ENCODE results near the gene LRRC45. TPM values are rescaled to one million over a fixed set of nuclear protein-coding genes. Genes with fewer than 3 reads are reported as not detected.

The LRRC45 gene
- total RNA-seq, 1 donor from 2014 or later, result 39.4 TPM

DNA sequence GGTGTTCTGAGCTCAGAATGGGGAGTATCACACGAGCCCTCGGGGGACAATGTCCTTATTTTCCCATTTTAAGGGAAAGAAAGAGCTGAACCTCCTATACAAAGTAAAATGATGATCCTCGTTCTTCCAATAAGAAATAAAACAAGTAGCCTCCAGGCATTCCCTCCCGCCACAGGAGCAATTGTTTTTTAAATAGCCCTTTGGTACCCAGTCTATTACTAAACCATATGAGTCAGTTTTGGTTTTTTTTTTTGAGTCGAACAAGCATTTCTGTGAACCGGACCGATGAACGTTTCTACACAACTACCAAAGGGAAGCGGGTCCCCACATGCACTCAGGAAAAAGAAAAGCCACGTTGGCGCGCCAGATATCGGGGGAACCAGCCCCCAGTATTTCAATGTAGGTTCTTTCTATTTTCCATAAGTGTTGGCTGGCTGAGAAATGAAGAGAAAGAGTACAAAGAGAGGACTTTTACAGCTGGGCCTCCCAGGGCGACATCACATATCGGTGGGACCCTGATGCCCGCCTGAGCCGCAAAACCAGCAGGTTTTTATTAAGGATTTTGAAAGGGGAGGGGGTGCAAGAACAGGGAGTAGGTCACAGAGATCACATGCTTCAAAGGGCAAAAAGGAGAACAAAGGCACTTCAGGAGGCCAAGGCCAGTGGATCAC, 18.2 kb downstream of the LRRC45 start:
- Mint-ChIP-seq H3K9me3 (ENCODE audit: low read depth) (no peaks in the 10 kb centered on the region), H3K27ac (no peak overlapping the region), H3K36me3 (ENCODE audit: insufficient read depth) (no peaks in the 10 kb centered on the region), H3K4me3 (ENCODE audit: low read depth) (no peak overlapping the region), H3K27me3 (peaks cover 13% of the 10 kb centered on the region), H3K4me1 (ENCODE audit: low read depth) (peaks cover 3% of the 10 kb centered on the region)
- TF ChIP-seq, protein P1, sequence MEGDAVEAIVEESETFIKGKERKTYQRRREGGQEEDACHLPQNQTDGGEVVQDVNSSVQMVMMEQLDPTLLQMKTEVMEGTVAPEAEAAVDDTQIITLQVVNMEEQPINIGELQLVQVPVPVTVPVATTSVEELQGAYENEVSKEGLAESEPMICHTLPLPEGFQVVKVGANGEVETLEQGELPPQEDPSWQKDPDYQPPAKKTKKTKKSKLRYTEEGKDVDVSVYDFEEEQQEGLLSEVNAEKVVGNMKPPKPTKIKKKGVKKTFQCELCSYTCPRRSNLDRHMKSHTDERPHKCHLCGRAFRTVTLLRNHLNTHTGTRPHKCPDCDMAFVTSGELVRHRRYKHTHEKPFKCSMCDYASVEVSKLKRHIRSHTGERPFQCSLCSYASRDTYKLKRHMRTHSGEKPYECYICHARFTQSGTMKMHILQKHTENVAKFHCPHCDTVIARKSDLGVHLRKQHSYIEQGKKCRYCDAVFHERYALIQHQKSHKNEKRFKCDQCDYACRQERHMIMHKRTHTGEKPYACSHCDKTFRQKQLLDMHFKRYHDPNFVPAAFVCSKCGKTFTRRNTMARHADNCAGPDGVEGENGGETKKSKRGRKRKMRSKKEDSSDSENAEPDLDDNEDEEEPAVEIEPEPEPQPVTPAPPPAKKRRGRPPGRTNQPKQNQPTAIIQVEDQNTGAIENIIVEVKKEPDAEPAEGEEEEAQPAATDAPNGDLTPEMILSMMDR (IDR thresholded peaks at IDR 0.05; ENCODE audit: unreplicated experiment), result no peak
- no peak for DNase-seq (ENCODE audit: low spot score, unreplicated experiment)

DNA sequence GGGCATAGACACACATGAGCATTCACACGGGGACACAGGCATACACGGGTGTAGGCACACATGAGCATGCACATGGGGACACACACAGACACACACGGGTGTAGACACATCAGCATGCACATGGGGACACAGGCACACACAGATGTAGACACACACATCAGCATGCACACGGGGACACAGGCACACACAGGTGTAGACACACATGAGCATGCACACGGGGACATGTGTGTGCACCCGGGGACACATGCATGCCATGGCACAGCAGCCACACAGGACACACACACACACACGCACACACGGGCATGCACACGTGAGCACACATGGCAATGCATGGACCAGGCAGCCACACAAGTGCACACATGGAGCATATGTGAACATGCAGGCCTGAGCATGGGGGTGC, 19.5 kb downstream of the LRRC45 start:
- TF ChIP-seq, protein P1 (IDR thresholded peaks at IDR 0.05; ENCODE audit: unreplicated experiment), result no peak
- Mint-ChIP-seq H3K4me1 (ENCODE audit: low read depth) (peaks cover 2% of the 10 kb centered on the region), H3K4me3 (ENCODE audit: low read depth) (no peak overlapping the region), H3K27me3 (peaks cover 13% of the 10 kb centered on the region), H3K27ac (no peak overlapping the region), H3K36me3 (ENCODE audit: insufficient read depth) (peaks cover 9% of the 10 kb centered on the region), H3K9me3 (ENCODE audit: low read depth) (no peaks in the 10 kb centered on the region)
- no peak for DNase-seq (ENCODE audit: low spot score, unreplicated experiment)

DNA sequence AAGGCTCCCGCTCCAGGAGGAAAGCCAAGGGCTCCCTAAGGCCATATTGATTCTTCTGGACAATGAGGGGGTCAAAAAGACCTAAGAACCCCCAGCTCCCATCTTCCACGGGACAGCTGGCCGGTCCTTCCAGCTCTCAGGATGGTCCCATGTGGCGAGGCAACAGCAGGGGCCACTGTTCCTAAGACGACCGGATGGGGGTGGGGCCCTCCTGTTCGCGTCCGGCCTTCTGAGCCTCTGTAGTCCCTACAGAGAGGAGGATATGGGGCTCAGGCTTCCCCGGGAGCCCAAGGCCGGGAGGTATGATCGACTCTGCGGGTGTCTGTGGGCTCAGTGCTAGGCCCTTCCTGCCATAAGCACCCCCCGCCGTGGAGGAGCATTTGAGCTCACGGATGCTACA, 20.4 kb downstream of the LRRC45 start:
- H3K27me3 Mint-ChIP-seq, result peaks cover 13% of the 10 kb centered on the region
- no peaks in the 10 kb centered on the region for H3K4me1 Mint-ChIP-seq (ENCODE audit: low read depth)
- no peaks in the 10 kb centered on the region for H3K9me3 Mint-ChIP-seq (ENCODE audit: low read depth)
- no peak overlapping the region for H3K4me3 Mint-ChIP-seq (ENCODE audit: low read depth)
- no peak for DNase-seq (ENCODE audit: low spot score, unreplicated experiment)
- peaks cover 10% of the 10 kb centered on the region for H3K36me3 Mint-ChIP-seq (ENCODE audit: insufficient read depth)
- TF ChIP-seq, protein P1 (IDR thresholded peaks at IDR 0.05; ENCODE audit: unreplicated experiment), result no peak
- no peak overlapping the region for H3K27ac Mint-ChIP-seq

DNA sequence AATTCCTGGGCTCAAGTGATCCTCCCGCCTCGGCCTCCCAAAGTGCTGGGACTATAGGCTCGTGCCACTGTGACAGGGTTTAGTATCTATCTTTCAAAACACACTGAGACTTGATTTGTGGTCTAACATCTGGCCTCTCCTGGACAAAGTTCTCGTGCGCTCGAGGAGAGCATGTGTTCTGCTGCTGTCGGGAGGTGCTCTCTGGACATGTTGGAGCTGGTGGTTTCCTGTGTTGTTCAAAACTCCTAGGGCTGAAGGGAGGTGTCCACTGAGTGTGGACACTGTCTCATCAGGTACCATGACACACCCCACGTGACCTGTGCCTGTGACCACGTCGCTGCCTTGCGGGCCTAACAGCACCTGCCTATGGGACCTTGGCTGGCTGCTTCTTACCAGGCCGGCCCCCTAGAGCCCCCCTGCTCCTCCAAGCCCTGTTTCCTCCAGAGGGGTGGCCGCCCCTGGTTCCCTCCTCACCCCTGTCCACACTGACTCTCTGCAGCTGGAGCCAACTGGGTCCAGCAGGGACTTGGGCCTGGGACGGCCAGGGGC, 22.9 kb downstream of the LRRC45 start:
- TF ChIP-seq, protein P1 (IDR thresholded peaks at IDR 0.05; ENCODE audit: unreplicated experiment), result no peak
- Mint-ChIP-seq H3K9me3 (ENCODE audit: low read depth) (no peaks in the 10 kb centered on the region), H3K36me3 (ENCODE audit: insufficient read depth) (peaks cover 10% of the 10 kb centered on the region), H3K4me1 (ENCODE audit: low read depth) (peaks cover 6% of the 10 kb centered on the region), H3K4me3 (ENCODE audit: low read depth) (no peak overlapping the region), H3K27ac (no peak overlapping the region), H3K27me3 (peaks cover 4% of the 10 kb centered on the region)
- no peak for DNase-seq (ENCODE audit: low spot score, unreplicated experiment)

DNA sequence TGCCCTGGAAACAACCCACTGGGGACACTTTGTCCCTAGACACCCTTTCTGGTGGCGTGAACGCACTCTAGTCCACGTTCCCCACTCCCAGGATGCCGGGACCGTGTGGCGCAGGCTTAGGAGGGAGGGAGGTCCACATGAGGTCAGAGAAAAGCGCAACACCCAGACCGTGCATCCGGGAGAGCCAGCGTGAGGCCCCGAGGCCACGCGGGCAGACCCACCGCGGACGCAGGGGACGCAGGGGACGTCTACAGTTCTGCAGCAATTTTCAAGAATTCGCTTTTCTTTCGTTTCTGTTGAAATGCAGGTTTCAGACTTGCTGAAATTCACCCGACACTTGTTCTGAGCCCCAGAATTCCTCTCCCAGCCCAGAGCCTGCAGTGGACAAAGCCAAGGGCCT, 23.8 kb downstream of the LRRC45 start:
- H3K36me3 Mint-ChIP-seq (ENCODE audit: insufficient read depth), result peaks cover 10% of the 10 kb centered on the region
- no peaks in the 10 kb centered on the region for H3K9me3 Mint-ChIP-seq (ENCODE audit: low read depth)
- H3K4me3 Mint-ChIP-seq (ENCODE audit: low read depth), result peak overlapping the region; percentile 37
- no peak overlapping the region for H3K27ac Mint-ChIP-seq
- H3K4me1 Mint-ChIP-seq (ENCODE audit: low read depth), result peaks cover 6% of the 10 kb centered on the region
- no peaks in the 10 kb centered on the region for H3K27me3 Mint-ChIP-seq
- TF ChIP-seq, protein P1 (IDR thresholded peaks at IDR 0.05; ENCODE audit: unreplicated experiment), result no peak
- DNase-seq (ENCODE audit: low spot score, unreplicated experiment), result no peak
